H9 (cell line): Measurements from ENCODE around the gene PIN1. TPM values are rescaled to one million over a fixed set of nuclear protein-coding genes. Genes with fewer than 3 reads are reported as not detected.
A peak's percentile ranks its signal among the peaks of the same experiment; 100 is the strongest.

Experiments used
- DNase-seq: peaks from one replicate; pipeline ENCODE4 v3.0.0-alpha.2; 2017
- H2AFZ ChIP-seq: one replicate; pipeline ENCODE4 v1.6.1; 2013; ENCODE audit warnings: mild to moderate bottlenecking, low read length, control low read depth, moderate library complexity
- H2AK5ac ChIP-seq: 2 replicates; pipeline ENCODE4 v1.6.1; 2013; ENCODE audit warnings: low read length, control low read depth, mixed read lengths; ENCODE audit not compliant: insufficient read length
- H2BK120ac ChIP-seq: one replicate; pipeline ENCODE4 v1.6.1; 2013; ENCODE audit warnings: low read depth, mild to moderate bottlenecking, low read length, control low read depth, inconsistent platforms; ENCODE audit not compliant: poor library complexity, severe bottlenecking
- H2BK12ac ChIP-seq: 2 replicates; pipeline ENCODE4 v1.6.1; 2013; ENCODE audit warnings: low read length, control low read depth, mixed read lengths, low read depth; ENCODE audit not compliant: insufficient read length
- H2BK15ac ChIP-seq: 2 replicates; pipeline ENCODE4 v1.6.1; 2013; ENCODE audit warnings: low read depth, low read length, control low read depth
- H2BK20ac ChIP-seq: one replicate; pipeline ENCODE4 v1.6.1; 2013; ENCODE audit warnings: low read depth, mild to moderate bottlenecking, low read length, control low read depth, inconsistent platforms; ENCODE audit not compliant: poor library complexity, severe bottlenecking
- H2BK5ac ChIP-seq: 2 replicates; pipeline ENCODE4 v1.6.1; 2013; ENCODE audit warnings: low read length, control low read depth, mixed read lengths; ENCODE audit not compliant: insufficient read length
- H3K14ac ChIP-seq: 2 replicates; pipeline ENCODE4 v1.6.1; 2013; ENCODE audit warnings: low read length, control low read depth; ENCODE audit not compliant: insufficient read depth
- H3K18ac ChIP-seq: 2 replicates; pipeline ENCODE4 v1.6.1; 2013; ENCODE audit warnings: low read depth, mild to moderate bottlenecking, mixed read lengths, low read length, control low read depth; ENCODE audit not compliant: insufficient read length
- H3K23ac ChIP-seq: 2 replicates; pipeline ENCODE4 v1.6.1; 2013; ENCODE audit warnings: low read length, control low read depth, mixed read lengths, low read depth; ENCODE audit not compliant: insufficient read length
- H3K23me2 ChIP-seq: 2 replicates; pipeline ENCODE4 v1.6.1; 2013; ENCODE audit warnings: low read depth, mild to moderate bottlenecking, mixed read lengths, low read length, control low read depth; ENCODE audit not compliant: insufficient read length, poor library complexity, severe bottlenecking
- H3K27ac ChIP-seq: 2 replicates; pipeline ENCODE4 v1.5.1; 2013; ENCODE audit warnings: low read length, control low read depth, mixed read lengths, low read depth; ENCODE audit not compliant: insufficient read length
- H3K27me3 ChIP-seq: 2 replicates; pipeline ENCODE4 v1.6.1; 2013; ENCODE audit warnings: low read length, control low read depth, inconsistent platforms; ENCODE audit not compliant: insufficient read depth
- H3K4ac ChIP-seq: 2 replicates; pipeline ENCODE4 v1.6.1; 2013; ENCODE audit warnings: low read depth, mild to moderate bottlenecking, control low read depth, inconsistent platforms, low read length, moderate library complexity
- H3K4me1 ChIP-seq: 2 replicates; pipeline ENCODE4 v1.6.1; 2013; ENCODE audit warnings: low read length, control low read depth, inconsistent platforms; ENCODE audit not compliant: insufficient read depth
- H3K4me2 ChIP-seq: 2 replicates; pipeline ENCODE4 v1.6.1; 2013; ENCODE audit warnings: low read length, control low read depth, mixed read lengths; ENCODE audit not compliant: insufficient read length, insufficient read depth
- H3K56ac ChIP-seq: 2 replicates; pipeline ENCODE4 v1.6.1; 2013; ENCODE audit warnings: low read depth, mild to moderate bottlenecking, mixed read lengths, low read length, control low read depth; ENCODE audit not compliant: insufficient read length
- H3K79me1 ChIP-seq: 2 replicates; pipeline ENCODE4 v1.6.1; 2013; ENCODE audit warnings: low read depth, mild to moderate bottlenecking, moderate library complexity, low read length, control low read depth, inconsistent platforms; ENCODE audit not compliant: insufficient read depth, poor library complexity, severe bottlenecking
- H3K79me2 ChIP-seq: 2 replicates; pipeline ENCODE4 v1.6.1; 2013; ENCODE audit warnings: low read length, control low read depth, inconsistent platforms; ENCODE audit not compliant: insufficient read depth
- H3K9ac ChIP-seq: 2 replicates; pipeline ENCODE4 v1.6.1; 2013; ENCODE audit warnings: low read length, control low read depth, mixed read lengths; ENCODE audit not compliant: insufficient read length; ENCODE audit errors: extremely low read depth
- H3K9me3 ChIP-seq: one replicate; pipeline ENCODE4 v1.6.1; 2013; ENCODE audit warnings: low read depth, low read length, inconsistent platforms; ENCODE audit not compliant: control insufficient read depth
- H3T11ph ChIP-seq: one replicate; pipeline ENCODE4 v1.6.1; 2013; ENCODE audit warnings: mild to moderate bottlenecking, low read length, control low read depth, inconsistent platforms
- H4K20me1 ChIP-seq: one replicate; pipeline ENCODE4 v1.6.1; 2013; ENCODE audit not compliant: control insufficient read depth, insufficient read length, insufficient read depth
- H4K5ac ChIP-seq: 2 replicates; pipeline ENCODE4 v1.6.1; 2013; ENCODE audit warnings: low read depth, mild to moderate bottlenecking, mixed read lengths, low read length, control low read depth; ENCODE audit not compliant: insufficient read length
- H4K8ac ChIP-seq: replicated peaks from 2 replicates; pipeline ENCODE4 v1.6.1; 2013; ENCODE audit warnings: low read length, control low read depth, mixed read lengths, low read depth; ENCODE audit not compliant: insufficient read length
- H4K91ac ChIP-seq: 2 replicates; pipeline ENCODE4 v1.6.1; 2013; ENCODE audit warnings: low read depth, mild to moderate bottlenecking, moderate library complexity, mixed read lengths, low read length, control low read depth; ENCODE audit not compliant: insufficient read length
- H3K27ac Mint-ChIP-seq, 3 experiments: 2 replicates in 2 of 3; 3 replicates in 1 of 3; pipeline ENCODE4 v1.8.0; 2020 to 2021; ENCODE audit warnings: mixed read lengths in 3 of 3, mild to moderate bottlenecking in 1 of 3, moderate library complexity in 1 of 3
- H3K27me3 Mint-ChIP-seq: 2 replicates; pipeline ENCODE4 v1.8.0; 2021; ENCODE audit warnings: low read depth, mild to moderate bottlenecking, moderate library complexity, mixed read lengths
- H3K36me3 Mint-ChIP-seq, 3 experiments: 2 replicates in 2 of 3; 3 replicates in 1 of 3; pipeline ENCODE4 v1.8.0; 2020 to 2021; ENCODE audit warnings: low read depth in 3 of 3, mixed read lengths in 3 of 3; ENCODE audit not compliant: insufficient read depth in 1 of 3
- H3K4me1 Mint-ChIP-seq, 2 experiments: 2 replicates each; pipeline ENCODE4 v1.8.0; 2020; ENCODE audit warnings: mixed read lengths in 2 of 2
- H3K4me3 Mint-ChIP-seq, 2 experiments: 2 replicates in 1 of 2; 3 replicates in 1 of 2; pipeline ENCODE4 v1.8.0; 2020 to 2021; ENCODE audit warnings: mild to moderate bottlenecking in 2 of 2, mixed read lengths in 2 of 2, moderate library complexity in 1 of 2
- H3K9me3 Mint-ChIP-seq, 2 experiments: 2 replicates in 1 of 2; 3 replicates in 1 of 2; pipeline ENCODE4 v1.8.0; 2020; ENCODE audit warnings: mild to moderate bottlenecking in 2 of 2, mixed read lengths in 2 of 2, moderate library complexity in 1 of 2
- whole genome bisulfite sequencing: extraction: QIAGEN DNeasy Blood & Tissue Kit; methylation state at CpG from one replicate; pipeline ENCODE4 v1.1.7; 2013; ENCODE audit warnings: missing lambda C conversion rate, low lambda C conversion rate, mixed read lengths; ENCODE audit not compliant: insufficient read length; ENCODE audit errors: extremely low coverage; 5-methylcytosine and 5-hydroxymethylcytosine counted together
- total RNA-seq: library from RNA; stranded (reverse); gene quantifications from 2 replicates; pipeline ENCODE4 v1.2.1, GENCODE V29; 2021
- TF ChIP-seq, protein P1 (sequence below): fragments of 200-600 bp; sonication (generic); conservative IDR thresholded peaks from 3 replicates; pipeline ENCODE4 v1.8.0; 2021; ENCODE audit warnings: antibody characterized with exemption, mild to moderate bottlenecking

The PIN1 gene
- total RNA-seq, 1 experiment from 2014 or later, result 110 TPM

DNA sequence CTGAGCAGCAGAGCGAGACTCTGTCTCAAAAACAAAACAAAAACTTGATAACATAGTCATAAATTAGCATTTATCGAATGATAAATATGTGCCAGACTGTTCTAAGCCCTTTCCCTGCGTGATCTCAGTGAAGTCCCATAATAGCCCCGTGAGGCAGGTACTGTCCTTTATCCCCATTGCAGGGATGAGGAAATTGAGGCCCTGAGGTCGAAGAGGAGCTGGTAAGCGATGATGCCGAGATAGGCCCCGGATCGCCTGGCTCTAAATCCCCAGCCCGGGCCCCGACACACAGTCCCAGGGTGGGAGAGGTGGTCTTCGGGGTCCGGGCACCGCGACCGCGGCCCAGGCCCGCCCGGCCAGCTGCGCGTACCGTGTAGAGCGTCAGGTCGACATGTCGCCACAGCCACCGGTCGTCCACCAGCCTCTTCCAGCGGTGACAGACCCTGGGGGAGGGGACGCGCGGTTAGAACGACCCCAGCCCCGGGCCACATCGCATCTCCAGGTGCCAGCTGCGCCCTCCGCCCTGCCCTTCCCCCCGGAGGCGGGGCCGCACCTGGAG lies 16.9 kb upstream of the PIN1 start:
- H3K27me3 ChIP-seq, result no peaks in the 10 kb centered on the region

More for the DNA sequence above, 16.9 kb upstream of the PIN1 start:
- Histone ChIP-seq H3K4me2 (peak overlapping the region; percentile 100), H2AK5ac (no peak overlapping the region), H3K9ac (peak overlapping the region; percentile 90), H3K9me3 (no peaks in the 10 kb centered on the region), H3K14ac (peak overlapping the region; percentile 11; the same call in 1 of the 2 replicates), H4K8ac (no peak overlapping the region), H2AFZ (no peak overlapping the region), H4K91ac (no peak overlapping the region), H3K79me2 (peaks cover 12% of the 10 kb centered on the region; the same call in 1 of the 2 replicates), H2BK15ac (no peak overlapping the region; the same call in 1 of the 2 replicates), H3K56ac (no peak overlapping the region), H2BK120ac (no peak overlapping the region), H3K23me2 (peaks cover 7% of the 10 kb centered on the region), H4K5ac (no peak overlapping the region), H3K79me1 (peaks cover 16% of the 10 kb centered on the region), H4K20me1 (peaks cover 5% of the 10 kb centered on the region), H2BK20ac (no peak overlapping the region), H3K4me1 (peaks cover 3% of the 10 kb centered on the region; the same call in 1 of the 2 replicates), H2BK5ac (no peak overlapping the region), H3K18ac (no peak overlapping the region), H2BK12ac (no peak overlapping the region), H3K4ac (no peak overlapping the region), H3K27ac (no peak overlapping the region), H3T11ph (no peak overlapping the region), H3K23ac (no peak overlapping the region)
- WGBS, result no CpG with 5 or more reads among the region's 39 CpGs
- H3K4me1 Mint-ChIP-seq, result peaks cover 7 to 23% of the 10 kb centered on the region in 2 experiments
- peaks cover 32 to 33% (median 32%) of the 10 kb centered on the region in 3 experiments for H3K36me3 Mint-ChIP-seq
- peaks cover 14 to 15% of the 10 kb centered on the region in 2 experiments for H3K9me3 Mint-ChIP-seq
- H3K27me3 Mint-ChIP-seq, result no peaks in the 10 kb centered on the region
- TF ChIP-seq, protein P1, sequence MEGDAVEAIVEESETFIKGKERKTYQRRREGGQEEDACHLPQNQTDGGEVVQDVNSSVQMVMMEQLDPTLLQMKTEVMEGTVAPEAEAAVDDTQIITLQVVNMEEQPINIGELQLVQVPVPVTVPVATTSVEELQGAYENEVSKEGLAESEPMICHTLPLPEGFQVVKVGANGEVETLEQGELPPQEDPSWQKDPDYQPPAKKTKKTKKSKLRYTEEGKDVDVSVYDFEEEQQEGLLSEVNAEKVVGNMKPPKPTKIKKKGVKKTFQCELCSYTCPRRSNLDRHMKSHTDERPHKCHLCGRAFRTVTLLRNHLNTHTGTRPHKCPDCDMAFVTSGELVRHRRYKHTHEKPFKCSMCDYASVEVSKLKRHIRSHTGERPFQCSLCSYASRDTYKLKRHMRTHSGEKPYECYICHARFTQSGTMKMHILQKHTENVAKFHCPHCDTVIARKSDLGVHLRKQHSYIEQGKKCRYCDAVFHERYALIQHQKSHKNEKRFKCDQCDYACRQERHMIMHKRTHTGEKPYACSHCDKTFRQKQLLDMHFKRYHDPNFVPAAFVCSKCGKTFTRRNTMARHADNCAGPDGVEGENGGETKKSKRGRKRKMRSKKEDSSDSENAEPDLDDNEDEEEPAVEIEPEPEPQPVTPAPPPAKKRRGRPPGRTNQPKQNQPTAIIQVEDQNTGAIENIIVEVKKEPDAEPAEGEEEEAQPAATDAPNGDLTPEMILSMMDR, result no peak
- no peak for DNase-seq
- peak overlapping the region; percentile 89 to 98 (median 97); a peak in 4 of 7 replicates for H3K27ac Mint-ChIP-seq
- peak overlapping the region; percentile 88 to 94 for H3K4me3 Mint-ChIP-seq
